KMS-11 (cell line): Measurements from ENCODE around the gene SLC22A24.
"Not testable (repeated sequence)": the region's sequence is repeated elsewhere in the genome, so short reads cannot be mapped to it uniquely, and the experiment has no call there.

ENCODE experiments used
- H2AFZ ChIP-seq: fragments of 200-600 bp; sonication (generic); 2 replicates; pipeline ENCODE4 v1.6.1; 2016; ENCODE audit warnings: antibody characterized with exemption, mixed run types, low read depth
- H3K27ac ChIP-seq: fragments of 200-600 bp; sonication (generic); 2 replicates; pipeline ENCODE4 v1.6.1; 2016; ENCODE audit warnings: mild to moderate bottlenecking, mixed run types
- H3K27me3 ChIP-seq: fragments of 200-600 bp; sonication (generic); 2 replicates; pipeline ENCODE4 v1.6.1; 2017; ENCODE audit warnings: mild to moderate bottlenecking, low read depth, mixed run types, moderate library complexity; ENCODE audit not compliant: insufficient read depth
- H3K36me3 ChIP-seq: fragments of 200-600 bp; sonication (generic); 2 replicates; pipeline ENCODE4 v1.6.1; 2017; ENCODE audit warnings: mild to moderate bottlenecking, mixed run types; ENCODE audit not compliant: insufficient read depth
- H3K4me1 ChIP-seq: fragments of 200-600 bp; sonication (generic); 2 replicates; pipeline ENCODE4 v1.6.1; 2016; ENCODE audit warnings: mild to moderate bottlenecking, low read depth, mixed run types; ENCODE audit not compliant: poor library complexity, severe bottlenecking
- H3K4me2 ChIP-seq: fragments of 200-600 bp; sonication (generic); 2 replicates; pipeline ENCODE4 v1.7.0; 2016; ENCODE audit warnings: mild to moderate bottlenecking, mixed run types
- H3K4me3 ChIP-seq: fragments of 200-600 bp; sonication (generic); IDR thresholded peaks from 2 replicates; pipeline ENCODE4 v1.6.1; 2017; ENCODE audit warnings: low read depth, low read length, mixed read lengths; ENCODE audit not compliant: insufficient read depth
- H3K79me2 ChIP-seq: fragments of 200-600 bp; sonication (generic); 2 replicates; pipeline ENCODE4 v1.6.1; 2016; ENCODE audit warnings: low read depth, mixed run types; ENCODE audit not compliant: insufficient read depth
- H3K9ac ChIP-seq: fragments of 200-600 bp; sonication (generic); 2 replicates; pipeline ENCODE4 v1.6.1; 2016; ENCODE audit warnings: mild to moderate bottlenecking, mixed run types
- H4K20me1 ChIP-seq: fragments of 200-600 bp; sonication (generic); 2 replicates; pipeline ENCODE4 v1.6.1; 2016; ENCODE audit warnings: mild to moderate bottlenecking, mixed run types; ENCODE audit not compliant: insufficient read depth
- CTCF ChIP-seq: fragments of 200-600 bp; sonication (generic); conservative IDR thresholded peaks from 2 replicates; pipeline ENCODE4 v1.6.1; 2017; ENCODE audit warnings: low read depth, mild to moderate bottlenecking, antibody characterized with exemption, low read length, moderate library complexity, mixed read lengths

Gene SLC22A24

GRCh38 chr11:63132985-63133775 lies 10.8 kb downstream of the SLC22A24 start:
- Histone ChIP-seq H3K27me3 (no peaks in the 10 kb centered on the region), H3K9ac (no peak overlapping the region), H3K4me1 (no peaks in the 10 kb centered on the region), H3K4me3 (no peak overlapping the region), H3K36me3 (no peaks in the 10 kb centered on the region), H3K27ac (no peak overlapping the region), H3K79me2 (no peaks in the 10 kb centered on the region), H2AFZ (no peak overlapping the region), H4K20me1 (no peaks in the 10 kb centered on the region), H3K4me2 (no peak overlapping the region)
- TF ChIP-seq CTCF, result no peak

- no peaks in the 10 kb centered on the region for H3K27me3 ChIP-seq
- no peak for TF ChIP-seq CTCF
- no peak overlapping the region for H3K9ac ChIP-seq
- H3K27ac ChIP-seq, result no peak overlapping the region
- H3K79me2 ChIP-seq, result no peaks in the 10 kb centered on the region
- no peaks in the 10 kb centered on the region for H3K4me1 ChIP-seq
- no peak overlapping the region for H2AFZ ChIP-seq
- no peaks in the 10 kb centered on the region for H4K20me1 ChIP-seq
- no peaks in the 10 kb centered on the region for H3K36me3 ChIP-seq
- H3K4me2 ChIP-seq, result no peak overlapping the region
- no peak overlapping the region for H3K4me3 ChIP-seq
Measured at GRCh38 chr11:63099555-63099954, 44.5 kb downstream of the SLC22A24 start.

- Histone ChIP-seq H3K4me3 (no peak overlapping the region), H3K79me2 (no peaks in the 10 kb centered on the region), H3K4me2 (no peak overlapping the region), H3K36me3 (no peaks in the 10 kb centered on the region), H3K9ac (no peak overlapping the region), H3K4me1 (no peaks in the 10 kb centered on the region), H2AFZ (no peak overlapping the region), H3K27me3 (no peaks in the 10 kb centered on the region), H3K27ac (no peak overlapping the region), H4K20me1 (no peaks in the 10 kb centered on the region)
- TF ChIP-seq CTCF, result no peak
Measured at GRCh38 chr11:63080682-63081081, 63.3 kb downstream of the SLC22A24 start.

GRCh38 chr11:63046203-63046602 lies 97.8 kb downstream of the SLC22A24 start:
- H3K4me3 ChIP-seq, H3K36me3 ChIP-seq, H3K27ac ChIP-seq, H3K9ac ChIP-seq, H3K4me2 ChIP-seq, H2AFZ ChIP-seq, H4K20me1 ChIP-seq, H3K4me1 ChIP-seq, H3K79me2 ChIP-seq, H3K27me3 ChIP-seq: not testable (repeated sequence)

GRCh38 chr11:63042596-63042995 lies 101.4 kb downstream of the SLC22A24 start:
- no peak for TF ChIP-seq CTCF
- Histone ChIP-seq H3K36me3 (no peaks in the 10 kb centered on the region), H3K4me1 (peaks cover 6% of the 10 kb centered on the region), H3K4me3 (no peak overlapping the region), H3K4me2 (peak overlapping the region; percentile 21; the same call in 1 of the 2 replicates), H3K79me2 (no peaks in the 10 kb centered on the region), H3K9ac (no peak overlapping the region), H3K27ac (no peak overlapping the region), H3K27me3 (no peaks in the 10 kb centered on the region), H4K20me1 (no peaks in the 10 kb centered on the region), H2AFZ (no peak overlapping the region)
